ENCODE data around the gene CTNNA3.

CTNNA3 gene

DNA sequence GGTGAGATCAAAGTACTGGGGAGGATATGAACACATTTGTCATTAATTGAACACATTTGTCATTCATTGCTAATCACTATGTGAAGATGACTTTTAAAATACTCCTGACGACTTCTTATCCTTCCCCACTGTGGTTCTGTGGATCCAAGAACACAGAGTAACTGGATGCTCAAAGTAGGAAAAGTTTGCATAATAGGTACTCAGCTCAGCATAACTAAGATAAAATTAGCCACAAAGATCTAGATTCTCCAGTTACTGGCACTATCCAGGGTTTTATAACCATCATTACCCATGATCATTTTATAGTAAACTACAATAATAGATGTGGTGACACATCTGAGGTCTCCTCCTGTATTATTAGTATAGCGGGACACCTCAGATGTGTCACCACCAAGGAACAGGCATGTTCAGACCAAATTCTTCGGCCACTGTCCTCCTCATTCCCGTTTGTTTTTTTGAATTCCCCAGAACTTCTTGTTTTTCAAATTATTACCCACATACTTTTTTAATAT is 933.7 kb downstream of the CTNNA3 start:
- H3K9me3 ChIP-seq (ENCODE audit: severe bottlenecking), result no peaks in the 10 kb centered on the region
- ATAC-seq (ENCODE audit: low read depth) (no peak), DNase-seq (ENCODE audit: low spot score) (no peak)
- TF ChIP-seq, protein P1, sequence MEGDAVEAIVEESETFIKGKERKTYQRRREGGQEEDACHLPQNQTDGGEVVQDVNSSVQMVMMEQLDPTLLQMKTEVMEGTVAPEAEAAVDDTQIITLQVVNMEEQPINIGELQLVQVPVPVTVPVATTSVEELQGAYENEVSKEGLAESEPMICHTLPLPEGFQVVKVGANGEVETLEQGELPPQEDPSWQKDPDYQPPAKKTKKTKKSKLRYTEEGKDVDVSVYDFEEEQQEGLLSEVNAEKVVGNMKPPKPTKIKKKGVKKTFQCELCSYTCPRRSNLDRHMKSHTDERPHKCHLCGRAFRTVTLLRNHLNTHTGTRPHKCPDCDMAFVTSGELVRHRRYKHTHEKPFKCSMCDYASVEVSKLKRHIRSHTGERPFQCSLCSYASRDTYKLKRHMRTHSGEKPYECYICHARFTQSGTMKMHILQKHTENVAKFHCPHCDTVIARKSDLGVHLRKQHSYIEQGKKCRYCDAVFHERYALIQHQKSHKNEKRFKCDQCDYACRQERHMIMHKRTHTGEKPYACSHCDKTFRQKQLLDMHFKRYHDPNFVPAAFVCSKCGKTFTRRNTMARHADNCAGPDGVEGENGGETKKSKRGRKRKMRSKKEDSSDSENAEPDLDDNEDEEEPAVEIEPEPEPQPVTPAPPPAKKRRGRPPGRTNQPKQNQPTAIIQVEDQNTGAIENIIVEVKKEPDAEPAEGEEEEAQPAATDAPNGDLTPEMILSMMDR (IDR thresholded peaks at IDR 0.05; ENCODE audit: poor library complexity, severe bottlenecking), result no peak
- no peak overlapping the region for H3K4me3 ChIP-seq (ENCODE audit: severe bottlenecking)
- no peaks in the 10 kb centered on the region for H3K27me3 ChIP-seq (ENCODE audit: insufficient read depth, poor library complexity, severe bottlenecking)
- no peak overlapping the region for H3K27ac ChIP-seq (ENCODE audit: poor library complexity, severe bottlenecking)
- no peaks in the 10 kb centered on the region for H3K36me3 ChIP-seq (ENCODE audit: low read depth)
- H3K4me1 ChIP-seq (ENCODE audit: insufficient read depth, poor library complexity, severe bottlenecking), result no peaks in the 10 kb centered on the region

DNA sequence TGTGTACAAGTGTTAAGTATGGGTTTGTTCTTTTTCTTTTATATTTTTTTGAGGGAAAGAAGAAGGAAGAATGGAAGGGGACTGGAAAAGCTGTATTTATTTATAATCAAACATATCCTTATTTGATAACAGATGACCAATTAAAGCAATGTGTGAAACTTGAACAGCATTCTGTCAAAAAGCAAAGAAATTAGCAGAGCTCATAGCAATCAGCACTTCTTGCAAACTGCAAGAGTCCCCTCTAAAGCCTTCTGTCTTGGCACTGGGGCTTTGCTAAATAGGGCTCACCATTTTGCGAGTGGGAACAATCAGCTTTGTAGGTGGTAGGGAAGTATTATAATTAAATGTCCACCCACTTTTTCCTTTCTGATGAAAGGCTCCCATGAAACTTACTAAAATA is 935.1 kb downstream of the CTNNA3 start:
- DNase-seq (ENCODE audit: low spot score) (no peak), ATAC-seq (ENCODE audit: low read depth) (no peak)
- no peaks in the 10 kb centered on the region for H3K4me1 ChIP-seq (ENCODE audit: insufficient read depth, poor library complexity, severe bottlenecking)
- H3K27me3 ChIP-seq (ENCODE audit: insufficient read depth, poor library complexity, severe bottlenecking), result no peaks in the 10 kb centered on the region
- no peak overlapping the region for H3K27ac ChIP-seq (ENCODE audit: poor library complexity, severe bottlenecking)
- TF ChIP-seq, protein P1 (IDR thresholded peaks at IDR 0.05; ENCODE audit: poor library complexity, severe bottlenecking), result no peak
- H3K36me3 ChIP-seq (ENCODE audit: low read depth), result no peaks in the 10 kb centered on the region
- H3K9me3 ChIP-seq (ENCODE audit: severe bottlenecking), result no peaks in the 10 kb centered on the region
- no peak overlapping the region for H3K4me3 ChIP-seq (ENCODE audit: severe bottlenecking)

DNA sequence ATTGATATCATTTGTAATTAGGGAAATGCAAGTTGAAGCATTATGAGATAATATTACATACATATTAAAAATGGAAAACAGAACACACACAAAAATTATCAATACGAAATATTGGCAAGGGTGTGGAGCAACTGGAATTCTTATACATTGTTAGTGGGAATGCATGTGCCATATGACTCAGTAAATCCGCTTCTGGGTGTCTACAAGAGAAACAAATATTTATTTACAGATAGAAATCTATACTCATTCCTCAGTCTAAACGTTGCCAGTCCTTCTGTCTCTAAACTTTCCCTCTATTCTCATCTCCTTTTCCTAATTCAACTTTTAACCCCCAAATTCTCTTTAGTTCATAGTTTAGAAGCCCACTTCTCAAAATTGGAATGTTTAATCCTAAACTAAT is 940.5 kb downstream of the CTNNA3 start:
- ATAC-seq (ENCODE audit: low read depth) (no peak), DNase-seq (ENCODE audit: low spot score) (no peak)
- no peaks in the 10 kb centered on the region for H3K4me1 ChIP-seq (ENCODE audit: insufficient read depth, poor library complexity, severe bottlenecking)
- no peaks in the 10 kb centered on the region for H3K9me3 ChIP-seq (ENCODE audit: severe bottlenecking)
- no peaks in the 10 kb centered on the region for H3K36me3 ChIP-seq (ENCODE audit: low read depth)
- no peak overlapping the region for H3K4me3 ChIP-seq (ENCODE audit: severe bottlenecking)
- TF ChIP-seq, protein P1 (IDR thresholded peaks at IDR 0.05; ENCODE audit: poor library complexity, severe bottlenecking), result no peak
- H3K27ac ChIP-seq (ENCODE audit: poor library complexity, severe bottlenecking), result no peak overlapping the region
- H3K27me3 ChIP-seq (ENCODE audit: insufficient read depth, poor library complexity, severe bottlenecking), result no peaks in the 10 kb centered on the region

DNA sequence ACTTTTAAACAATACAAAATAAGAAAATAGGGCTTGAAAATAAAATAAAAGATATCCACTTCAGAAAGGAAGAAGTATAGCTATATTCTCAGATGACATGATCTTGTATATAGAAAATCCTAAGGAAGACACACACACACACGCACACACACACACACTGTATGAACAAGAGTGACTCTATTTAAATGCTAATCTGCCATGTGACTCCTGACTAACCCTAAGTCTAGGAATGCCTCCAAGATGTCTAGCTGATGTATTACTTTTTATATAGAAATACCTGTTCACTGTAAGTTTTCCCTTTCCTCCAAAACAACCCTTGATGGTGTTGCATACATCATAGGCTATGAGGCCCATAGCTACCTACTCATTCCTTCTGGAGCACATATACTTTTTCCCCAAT is 943.3 kb downstream of the CTNNA3 start:
- TF ChIP-seq, protein P1 (IDR thresholded peaks at IDR 0.05; ENCODE audit: poor library complexity, severe bottlenecking), result no peak
- no peak overlapping the region for H3K27ac ChIP-seq (ENCODE audit: poor library complexity, severe bottlenecking)
- no peak for DNase-seq (ENCODE audit: low spot score)

DNA sequence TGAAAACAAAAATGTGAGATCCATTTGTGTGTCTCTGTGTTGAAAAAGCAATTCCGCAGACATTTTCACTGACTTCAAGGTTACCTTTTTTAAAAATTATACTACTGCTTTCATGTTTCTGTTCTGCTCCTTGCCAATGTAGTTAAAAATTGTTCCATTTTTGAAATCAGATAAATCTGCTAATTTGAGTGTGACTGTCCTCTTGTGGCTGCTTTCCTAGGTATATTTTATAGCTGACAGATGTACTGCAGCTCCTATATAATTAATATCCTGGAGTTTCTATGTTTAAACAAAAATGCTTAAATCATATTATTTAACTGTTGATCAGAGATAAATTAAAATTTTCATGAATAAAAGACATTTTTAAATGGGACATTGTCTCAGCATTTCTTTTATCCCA is 947.8 kb downstream of the CTNNA3 start:
- H3K27me3 ChIP-seq (ENCODE audit: insufficient read depth, poor library complexity, severe bottlenecking), result no peaks in the 10 kb centered on the region
- ATAC-seq (ENCODE audit: low read depth) (no peak), DNase-seq (ENCODE audit: low spot score) (no peak)
- peak overlapping the region; percentile 70 for H3K27ac ChIP-seq (ENCODE audit: poor library complexity, severe bottlenecking)
- no peaks in the 10 kb centered on the region for H3K36me3 ChIP-seq (ENCODE audit: low read depth)
- TF ChIP-seq, protein P1 (IDR thresholded peaks at IDR 0.05; ENCODE audit: poor library complexity, severe bottlenecking), result peak; percentile 44
- H3K9me3 ChIP-seq (ENCODE audit: severe bottlenecking), result no peaks in the 10 kb centered on the region
- peaks cover 18% of the 10 kb centered on the region for H3K4me1 ChIP-seq (ENCODE audit: insufficient read depth, poor library complexity, severe bottlenecking)
- H3K4me3 ChIP-seq (ENCODE audit: severe bottlenecking), result no peak overlapping the region

More for the DNA sequence above, 943.3 kb downstream of the CTNNA3 start:
- no peaks in the 10 kb centered on the region for H3K9me3 ChIP-seq (ENCODE audit: severe bottlenecking)
- no peak overlapping the region for H3K4me3 ChIP-seq (ENCODE audit: severe bottlenecking)
- no peaks in the 10 kb centered on the region for H3K36me3 ChIP-seq (ENCODE audit: low read depth)
- peaks cover 4% of the 10 kb centered on the region for H3K4me1 ChIP-seq (ENCODE audit: insufficient read depth, poor library complexity, severe bottlenecking)
- no peak for ATAC-seq (ENCODE audit: low read depth)
- no peaks in the 10 kb centered on the region for H3K27me3 ChIP-seq (ENCODE audit: insufficient read depth, poor library complexity, severe bottlenecking)
